HG03439 (cell line): Measurements from ENCODE around the gene RAB6B.

Source experiments
- ATAC-seq: cut with Tn5 transposase; IDR thresholded peaks from one replicate; pipeline ENCODE4 v1.9.1; 2021; ENCODE audit warnings: mild to moderate bottlenecking, moderate library complexity; ENCODE audit not compliant: unreplicated experiment

Gene RAB6B

DNA sequence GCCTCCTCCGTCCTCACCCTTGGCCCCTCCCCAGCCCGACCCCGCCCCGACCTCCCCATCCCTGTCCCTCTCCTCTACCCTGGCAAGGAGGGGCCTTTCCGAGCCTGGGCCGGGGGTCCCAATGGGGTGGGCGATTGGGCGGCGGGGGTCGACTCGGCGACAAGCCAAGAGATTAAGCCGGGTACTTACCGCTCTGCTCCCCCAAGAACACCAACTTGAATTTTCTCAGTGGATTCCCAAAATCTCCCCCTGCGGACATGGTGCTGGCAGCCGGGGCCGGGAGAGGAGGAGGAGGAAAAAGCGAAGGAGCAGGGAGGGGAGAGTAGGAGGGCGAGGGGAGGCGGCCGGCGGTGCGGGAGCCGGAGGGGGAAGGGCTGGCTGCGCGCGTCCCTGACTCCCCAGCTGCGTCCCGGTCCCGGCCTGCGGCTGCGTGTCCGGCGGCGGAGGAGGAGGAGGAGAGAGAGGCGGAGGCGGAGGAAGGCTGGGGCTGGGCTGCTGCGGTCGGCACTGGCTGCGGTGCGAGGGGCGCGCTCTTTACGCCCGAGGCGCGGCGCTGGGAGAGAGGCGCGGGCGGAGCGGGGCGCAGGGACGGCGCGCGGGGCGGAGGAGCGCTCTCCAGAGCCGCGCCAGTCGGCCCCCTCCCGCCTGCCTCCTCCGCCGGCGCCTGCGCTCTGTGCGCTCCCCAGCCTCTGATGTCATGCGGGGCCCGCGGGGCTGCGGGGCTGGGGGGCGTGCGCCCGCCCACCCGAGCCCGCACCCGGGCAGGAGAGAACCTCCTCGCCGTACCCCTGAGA is at the start of gene RAB6B:
Gene RAB6B, minus strand, starts transcription at position 675 of the 794 bp plus-strand sequence. Its CDS starts 416 bp downstream, at position 259.
- ATAC-seq = no peak

GRCh38 chr3:133944641-133945380 is 49.1 kb upstream of the RAB6B start:
- no peak for ATAC-seq

DNA sequence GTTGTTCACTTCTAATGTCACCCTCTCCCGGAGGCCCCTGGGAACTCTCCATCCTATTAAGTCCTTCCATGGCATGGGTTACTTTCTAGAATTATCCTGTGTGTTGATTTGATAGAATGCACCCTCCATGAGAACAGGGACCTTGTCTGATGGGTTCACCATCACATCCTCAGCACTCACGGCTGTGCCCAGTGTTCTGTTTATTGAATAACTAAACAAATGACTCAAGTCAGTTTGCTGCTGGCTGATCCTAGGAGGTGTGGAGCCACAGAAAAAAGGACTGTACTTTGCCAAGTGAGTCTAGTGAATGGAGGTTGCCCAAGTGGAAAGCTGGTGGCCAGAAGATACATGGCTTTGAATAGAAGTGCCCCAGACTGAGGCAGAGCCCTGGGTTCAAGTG is 48.5 kb upstream of the RAB6B start:
- no peak for ATAC-seq

- ATAC-seq = no peak
Measured at GRCh38 chr3:133943639-133944141, 48.0 kb upstream of the RAB6B start.

DNA sequence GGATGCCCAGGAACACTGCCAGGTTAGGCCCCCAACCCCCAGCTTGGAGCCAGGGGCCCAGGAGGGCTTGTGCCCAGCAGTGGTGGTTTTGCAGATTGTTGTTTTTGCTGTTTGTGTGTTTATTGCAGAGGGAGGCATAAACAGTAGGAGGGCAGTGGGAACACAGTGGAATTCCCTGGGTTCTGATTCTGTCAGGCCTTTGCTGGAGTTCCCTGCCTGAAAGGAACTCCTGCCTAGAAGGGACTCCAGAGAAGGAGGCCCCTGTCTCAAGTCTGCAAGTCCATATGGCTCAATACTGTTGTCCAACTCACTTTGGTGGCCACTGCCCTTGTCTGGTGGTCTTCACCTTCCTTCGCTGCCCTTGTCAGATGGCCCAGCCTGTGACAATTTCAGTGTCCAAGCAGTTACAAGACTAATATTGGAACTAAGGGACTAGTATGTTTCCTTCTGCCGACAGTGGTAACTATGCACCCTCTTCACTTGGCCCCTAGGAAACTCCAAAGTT is 47.4 kb upstream of the RAB6B start:
- no peak for ATAC-seq

DNA sequence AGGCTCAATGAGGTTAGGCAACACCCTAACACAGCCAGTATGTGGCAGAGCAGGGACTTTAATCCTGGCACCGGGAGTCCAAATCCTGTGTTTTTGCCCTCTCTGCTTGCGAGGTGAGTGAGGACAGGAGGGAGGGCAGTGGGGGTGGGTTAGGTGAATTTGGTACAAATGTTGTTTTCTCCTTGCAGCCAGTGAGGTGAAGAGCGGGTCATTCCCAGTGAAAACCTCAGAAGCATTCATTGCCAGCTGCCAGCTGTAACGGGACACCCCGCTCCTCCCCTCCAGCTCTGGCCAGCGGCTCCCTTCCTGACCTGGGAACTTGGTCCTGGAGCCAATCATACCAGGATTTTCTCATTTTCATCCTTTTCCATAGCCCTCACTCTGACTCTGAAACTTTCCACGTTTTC is 45.7 kb upstream of the RAB6B start:
- no peak for ATAC-seq

DNA sequence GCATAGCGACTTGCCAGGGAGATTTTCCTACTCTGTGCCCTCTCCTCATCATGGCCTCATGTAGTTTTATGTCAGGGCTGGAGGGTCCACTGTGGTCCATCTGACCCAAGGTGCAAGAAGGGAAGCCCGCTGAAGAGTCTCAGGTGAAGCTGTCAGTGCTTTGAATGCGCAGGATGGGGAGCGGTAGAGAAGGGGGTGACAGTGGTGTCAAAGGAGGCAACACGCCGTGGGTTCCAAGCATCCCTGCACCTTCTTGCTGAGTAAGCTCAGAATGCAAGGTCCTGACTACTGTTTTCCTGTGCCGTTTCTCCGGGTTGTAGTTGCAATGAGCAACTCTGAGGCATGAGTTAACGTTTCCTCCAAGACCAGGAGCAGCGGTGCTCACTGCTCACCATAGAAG is 44.9 kb upstream of the RAB6B start:
- ATAC-seq = no peak

- no peak for ATAC-seq
Measured at GRCh38 chr3:133939463-133939835, 43.8 kb upstream of the RAB6B start.

GRCh38 chr3:133938770-133939462 is 43.2 kb upstream of the RAB6B start:
- ATAC-seq = no peak

DNA sequence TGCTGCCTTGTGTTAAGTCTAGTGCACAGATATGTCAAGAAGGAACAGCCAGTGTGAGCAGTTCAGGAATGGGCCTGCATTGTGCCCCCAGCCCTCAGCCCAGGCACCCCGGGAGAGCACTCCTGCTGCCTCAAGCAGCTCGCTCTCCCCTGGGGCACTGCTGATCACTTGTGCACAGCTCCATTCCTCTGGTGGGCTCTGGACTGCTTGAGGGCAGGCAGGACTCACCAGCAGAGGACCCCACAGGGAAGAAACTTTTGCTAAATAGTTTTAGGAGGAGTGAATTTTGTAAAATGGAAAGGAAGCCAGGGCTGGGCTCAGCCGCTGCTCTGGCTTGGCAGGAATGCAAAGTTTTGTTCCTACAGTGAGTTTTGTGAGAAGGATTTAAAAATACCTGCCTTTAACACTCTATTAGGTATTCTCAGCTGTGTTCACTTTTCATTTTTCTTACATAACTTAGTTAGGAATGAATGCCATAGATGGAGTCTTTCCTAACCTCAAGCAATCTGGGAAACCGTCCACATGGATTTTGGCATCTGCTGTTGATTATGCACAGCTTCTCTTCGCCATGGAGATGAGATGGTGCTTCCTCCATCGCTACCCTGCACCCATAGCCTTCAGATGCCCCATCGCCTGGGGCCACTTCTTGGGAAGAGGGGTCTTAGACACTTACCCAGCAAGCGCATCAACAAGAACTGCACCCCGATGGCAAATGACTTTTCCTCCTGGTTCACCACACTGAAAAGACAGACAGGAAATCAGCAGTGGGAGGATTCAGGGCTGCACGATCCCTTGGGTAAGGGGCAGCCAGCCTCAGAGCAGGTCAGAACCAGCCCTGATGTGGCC is 42.3 kb upstream of the RAB6B start:
- no peak for ATAC-seq

GRCh38 chr3:133937061-133937686 is 41.5 kb upstream of the RAB6B start:
- no peak for ATAC-seq

GRCh38 chr3:133935843-133936769 is 40.4 kb upstream of the RAB6B start:
- ATAC-seq = no peak

DNA sequence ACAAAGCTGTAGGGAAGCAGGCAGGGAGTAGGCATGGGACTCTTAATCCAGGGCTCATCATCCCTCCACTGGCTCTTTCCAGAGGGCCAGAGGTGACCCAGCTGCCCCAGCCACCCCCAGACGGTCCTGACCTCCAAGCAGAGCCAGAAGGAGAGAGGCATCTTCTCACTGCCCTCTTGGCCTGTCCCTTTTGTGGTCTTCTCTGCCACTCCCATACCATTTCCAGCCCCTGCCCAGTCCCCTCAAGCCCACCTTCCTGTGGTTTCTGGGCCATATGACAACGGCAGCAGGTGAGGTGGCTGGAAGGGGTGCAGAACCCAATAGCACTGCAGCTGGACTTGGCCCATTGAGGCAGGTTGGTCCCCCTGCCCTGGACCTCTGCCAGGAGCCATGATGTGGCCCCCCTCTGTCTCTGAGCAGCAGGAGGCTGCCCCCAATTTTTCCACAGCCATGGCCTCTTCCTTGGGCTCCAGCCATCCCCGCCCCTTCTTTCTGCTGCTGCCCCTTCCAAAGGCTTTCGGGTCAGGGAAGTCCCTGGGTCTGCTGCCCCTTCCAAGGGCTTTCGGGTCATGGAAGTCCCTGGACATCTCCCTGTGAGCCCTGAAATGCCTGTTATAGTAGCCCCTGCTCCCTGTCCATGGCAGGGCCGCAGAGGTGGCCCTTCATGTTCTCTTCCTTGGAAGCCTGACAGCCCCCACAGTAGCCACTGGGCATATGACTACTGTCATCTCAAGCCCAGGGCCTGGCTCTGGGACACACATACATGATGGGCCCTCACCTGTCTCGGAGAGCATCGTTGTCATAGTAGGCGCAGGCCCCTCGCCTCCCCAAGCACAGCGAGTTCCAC is 39.5 kb upstream of the RAB6B start:
- no peak for ATAC-seq

DNA sequence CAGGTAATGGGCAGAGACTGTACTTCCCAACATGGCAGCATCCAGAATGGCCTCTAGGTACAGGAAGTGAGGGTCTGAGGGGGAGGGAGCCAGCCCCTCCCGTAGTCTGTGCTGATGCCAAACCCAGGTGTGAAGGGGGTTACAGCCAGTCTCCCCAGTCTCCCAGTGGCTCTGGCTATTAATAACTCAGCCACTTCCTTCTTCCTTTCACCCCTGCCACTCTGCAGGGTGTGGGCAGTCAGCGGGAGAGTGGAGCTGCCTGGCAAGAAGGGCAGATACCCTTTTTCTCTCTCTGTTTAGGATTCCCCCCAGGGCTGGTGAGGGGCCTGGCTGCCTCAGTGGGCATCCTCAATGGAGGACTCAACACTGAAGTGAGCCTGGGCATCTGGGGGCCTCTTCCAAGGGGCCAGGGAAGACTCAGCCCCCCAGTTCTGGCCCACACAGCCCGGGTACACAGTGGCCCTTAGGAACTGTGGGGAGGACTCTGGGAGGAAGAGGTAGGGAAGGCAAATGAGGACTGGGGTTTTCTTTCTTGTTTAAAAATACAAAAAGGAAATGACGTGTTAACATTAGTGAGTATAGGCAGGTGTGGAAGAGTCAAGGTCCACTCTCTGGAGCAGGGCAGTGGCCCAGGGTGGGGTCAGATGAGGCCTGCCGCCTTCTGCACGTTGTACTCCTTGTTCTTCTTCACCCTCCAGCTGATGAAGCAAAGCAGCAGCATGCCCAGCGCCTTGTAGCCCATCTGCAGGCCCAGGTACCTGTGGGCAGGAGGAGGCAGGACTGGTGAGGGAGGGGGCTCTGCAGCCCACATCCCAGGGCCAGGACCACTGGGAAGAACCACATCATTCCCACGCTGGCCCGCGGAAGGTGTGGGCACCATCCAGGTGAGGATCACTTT is 38.6 kb upstream of the RAB6B start:
- no peak for ATAC-seq

DNA sequence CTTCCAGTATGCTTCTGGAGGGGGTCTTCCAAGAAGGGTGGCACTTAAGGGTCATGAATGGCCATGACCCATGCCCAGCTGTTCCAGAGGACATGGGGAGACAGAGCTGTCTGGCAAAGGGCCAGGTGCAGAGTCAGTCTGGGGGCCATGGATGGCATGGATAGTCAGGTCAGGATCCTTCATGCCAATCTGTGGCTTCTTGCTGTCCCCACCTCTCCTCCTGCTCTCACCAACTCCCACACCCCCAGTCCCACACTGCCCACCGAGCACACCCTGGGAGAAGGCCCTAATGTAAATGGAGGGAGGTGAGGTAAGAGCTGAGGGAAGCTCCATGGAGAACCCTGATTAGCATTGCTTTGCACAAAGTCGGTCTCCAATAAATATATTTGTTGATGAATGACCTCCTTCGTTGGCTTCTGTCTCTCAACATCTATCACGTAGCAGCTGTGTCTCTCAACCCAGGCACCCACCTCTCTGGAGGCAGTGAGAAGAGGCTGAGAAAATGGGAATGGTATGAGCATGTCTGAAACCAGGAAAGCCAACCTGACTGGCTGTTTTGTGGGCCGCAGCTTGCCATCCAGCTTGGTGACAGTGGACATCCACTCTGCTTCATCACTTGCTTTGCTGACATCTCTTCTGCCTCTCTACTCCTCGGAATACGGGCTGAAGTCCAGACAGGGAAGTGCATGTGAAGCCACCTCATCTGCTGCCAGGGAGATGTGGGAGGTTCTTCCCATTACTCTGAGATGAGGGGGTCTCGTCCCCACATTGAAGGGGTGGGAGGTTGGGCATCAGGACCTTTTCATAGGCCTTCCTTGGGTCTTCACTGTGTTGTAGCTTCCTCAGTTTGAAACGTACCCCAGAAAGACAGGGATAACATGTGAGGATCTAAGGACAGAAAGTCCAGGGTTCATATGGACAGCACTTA is 37.7 kb upstream of the RAB6B start:
- no peak for ATAC-seq

DNA sequence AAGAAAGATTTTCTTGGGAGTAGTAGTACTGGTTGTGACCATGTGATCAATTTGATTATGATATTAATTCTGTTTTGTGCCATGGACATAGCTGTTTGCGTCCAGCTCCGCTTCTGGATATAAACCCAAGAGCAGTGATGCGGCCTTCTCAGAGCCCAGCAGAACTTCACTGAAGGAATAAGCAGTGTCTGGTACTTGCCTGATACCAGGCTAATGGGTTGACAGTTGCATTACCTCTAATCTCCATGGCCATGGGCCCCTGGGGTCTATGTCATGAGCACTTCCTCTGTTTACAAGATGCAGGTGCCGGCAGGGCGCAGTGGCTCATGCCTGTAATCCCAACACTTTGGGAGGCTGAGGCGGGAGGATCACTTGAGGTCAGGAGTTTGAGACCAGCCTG is 36.3 kb upstream of the RAB6B start:
- no peak for ATAC-seq
